GM13976 (cell line): Measurements from ENCODE around the gene SPSB3.

ENCODE experiments used
- DNase-seq: peaks from one replicate; pipeline ENCODE4 v3.0.0; 2012; ENCODE audit warnings: low spot score
- CTCF ChIP-seq: IDR thresholded peaks from 2 replicates; pipeline ENCODE4 v1.5.1; 2012; ENCODE audit warnings: borderline replicate concordance, mild to moderate bottlenecking; ENCODE audit not compliant: insufficient read depth; ENCODE audit errors: extremely low read depth, missing control alignments, control extremely low read depth
- in situ Hi-C: fragments of 300-500 bp; cut with MboI; formaldehyde crosslinking; loops from one replicate; pipeline ENCODE4 v1.12.0; 2022; ENCODE audit warnings: low sequenced_read_pairs, mixed read lengths, inconsistent platforms; ENCODE audit not compliant: unreplicated experiment

SPSB3 gene

GRCh38 chr16:1771864-1772361 lies 10.5 kb downstream of the SPSB3 start:
- in situ Hi-C loops = no loop called here
- no peak for TF ChIP-seq CTCF

GRCh38 chr16:1771188-1771863 lies 11.0 kb downstream of the SPSB3 start, which contains the start of gene NME3:
Gene NME3 (minus strand): TSS chr16:1771543. CDS start chr16:1771534, 9 bp downstream.
- in situ Hi-C loops = no loop called here
- peak; percentile 91 for DNase-seq
- TF ChIP-seq CTCF = no peak

More at GRCh38 chr16:1771864-1772361, 10.5 kb downstream of the SPSB3 start:
- DNase-seq = no peak

- no peak for TF ChIP-seq CTCF
- in situ Hi-C loops = no loop called here
Observed at GRCh38 chr16:1770328-1771187, 11.8 kb downstream of the SPSB3 start.

GRCh38 chr16:1769402-1770300 lies 12.7 kb downstream of the SPSB3 start:
- DNase-seq = no peak
- in situ Hi-C loops = no loop called here
- TF ChIP-seq CTCF = no peak

More at GRCh38 chr16:1770328-1771187, 11.8 kb downstream of the SPSB3 start:
- DNase-seq = peak; percentile 81

- DNase-seq = no peak
- TF ChIP-seq CTCF = no peak
- in situ Hi-C loops = no loop called here
Observed at GRCh38 chr16:1768767-1769401, 13.5 kb downstream of the SPSB3 start.
